ENCODE results near the gene SLC12A1.

DNA sequence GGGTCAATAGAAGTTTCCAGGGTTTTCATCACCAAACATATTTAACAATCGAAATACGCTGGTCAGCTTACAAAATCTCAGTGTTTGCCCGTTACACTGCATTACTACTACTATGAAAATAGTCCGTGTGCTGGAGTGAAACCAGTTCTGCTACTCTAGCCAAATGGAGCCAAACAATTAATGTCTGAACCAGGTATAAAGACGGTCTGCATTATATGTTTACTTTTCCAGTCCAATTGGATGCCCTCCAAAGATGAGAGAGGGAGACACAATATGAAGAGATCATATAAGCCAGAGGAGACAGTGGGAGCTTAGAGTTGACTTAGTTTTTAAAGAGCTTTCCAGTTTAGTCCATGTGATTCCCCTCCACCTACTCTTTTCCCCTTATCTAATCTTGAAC, 118.8 kb downstream of the SLC12A1 start:
- no peak for TF ChIP-seq CTCF (IDR thresholded peaks at IDR 0.05 in 4 of 5, conservative IDR thresholded peaks at IDR 0.05 in 1 of 5)
- TF ChIP-seq POLR2A (IDR thresholded peaks at IDR 0.05): no peak
